ENCODE measurements around the gene CD3E. TPM values are rescaled to one million over a fixed set of nuclear protein-coding genes. Genes with fewer than 3 reads are reported as not detected.
"Not testable (repeated sequence)": the region's sequence is repeated elsewhere in the genome, so short reads cannot be mapped to it uniquely, and the experiment has no call there.

Gene CD3E
- total RNA-seq, 1 experiment from 2014 or later: not detected

- peak; percentile 24 for DNase-seq (ENCODE audit: low read depth)
Measured at GRCh38 chr11:118290923-118291322, 13.6 kb upstream of the CD3E start.

- DNase-seq (ENCODE audit: low read depth): no peak
Measured at GRCh38 chr11:118291477-118292135, 12.9 kb upstream of the CD3E start.

- DNase-seq (ENCODE audit: low read depth): no peak
Measured at GRCh38 chr11:118294053-118294452, 10.5 kb upstream of the CD3E start.

- DNase-seq (ENCODE audit: low read depth): no peak
Measured at GRCh38 chr11:118295199-118295598, 9.3 kb upstream of the CD3E start.

- peak; percentile 45 for DNase-seq (ENCODE audit: low read depth)
Measured at GRCh38 chr11:118295815-118296454, 8.6 kb upstream of the CD3E start.

GRCh38 chr11:118301600-118302195, 2.8 kb upstream of the CD3E start:
- DNase-seq (ENCODE audit: low read depth): no peak

GRCh38 chr11:118304227-118304567, 333 bp upstream of the CD3E start:
- no peak for DNase-seq (ENCODE audit: low read depth)

GRCh38 chr11:118305726-118306125, 1.2 kb downstream of the CD3E start:
- DNase-seq (ENCODE audit: low read depth): no peak

- peak; percentile 47 for DNase-seq (ENCODE audit: low read depth)
Measured at GRCh38 chr11:118306556-118306955, 2.0 kb downstream of the CD3E start.

GRCh38 chr11:118308995-118309528, 4.5 kb downstream of the CD3E start:
- not testable (repeated sequence) for DNase-seq (ENCODE audit: low read depth)

GRCh38 chr11:118310271-118310670, 5.7 kb downstream of the CD3E start:
- DNase-seq (ENCODE audit: low read depth): no peak

- no peak for DNase-seq (ENCODE audit: low read depth)
Measured at GRCh38 chr11:118310781-118311485, 6.4 kb downstream of the CD3E start.

GRCh38 chr11:118311518-118311917, 7.0 kb downstream of the CD3E start:
- DNase-seq (ENCODE audit: low read depth): no peak

GRCh38 chr11:118312328-118312727, 7.8 kb downstream of the CD3E start:
- DNase-seq (ENCODE audit: low read depth): no peak

- no peak for DNase-seq (ENCODE audit: low read depth)
Measured at GRCh38 chr11:118313242-118313641, 8.7 kb downstream of the CD3E start.

- DNase-seq (ENCODE audit: low read depth): no peak
Measured at GRCh38 chr11:118314988-118315411, 10.5 kb downstream of the CD3E start.

GRCh38 chr11:118318124-118318523, 13.6 kb downstream of the CD3E start:
- DNase-seq (ENCODE audit: low read depth): no peak

- no peak for DNase-seq (ENCODE audit: low read depth)
Measured at GRCh38 chr11:118318581-118319336, 14.2 kb downstream of the CD3E start.

- DNase-seq (ENCODE audit: low read depth): no peak
Measured at GRCh38 chr11:118319337-118319707, 14.8 kb downstream of the CD3E start.

GRCh38 chr11:118320515-118320914, 16.0 kb downstream of the CD3E start:
- DNase-seq (ENCODE audit: low read depth): no peak

GRCh38 chr11:118321386-118322082, 17.0 kb downstream of the CD3E start:
- DNase-seq (ENCODE audit: low read depth): no peak

Measured in RPMI7951 (cell line).